Stimulated activated naive B cell treated with anti-CD40 and anti-IgM and Interleukin-4, amounts not matched to agents 10 μg/mL and 1 μg/mL and 100 μg/mL, for 72 hours (primary cell): ENCODE data around the gene CARD11.
A peak's percentile ranks its signal among the peaks of the same experiment; 100 is the strongest.
"Not testable (repeated sequence)": the region's sequence is repeated elsewhere in the genome, so short reads cannot be mapped to it uniquely, and the experiment has no call there.

Source experiments
- ATAC-seq, 2 donors: fragments of 150-1000 bp; cut with Tn5 transposase; replicated peaks; 2 replicates each; pipeline ENCODE4 v1.10.0; 2021; ENCODE audit warnings: moderate library complexity in 1 of 2
- DNase-seq: peaks from one replicate; pipeline ENCODE4 v3.0.0; 2021
- H3K27ac Mint-ChIP-seq: one replicate; pipeline ENCODE4 v1.8.0; 2022; ENCODE audit warnings: mild to moderate bottlenecking, mixed read lengths
- H3K27me3 Mint-ChIP-seq, 2 donors: one replicate each; pipeline ENCODE4 v1.8.0; 2022; ENCODE audit warnings: mixed read lengths in 2 of 2
- H3K36me3 Mint-ChIP-seq, 2 donors: one replicate each; pipeline ENCODE4 v1.8.0; 2022; ENCODE audit warnings: mixed read lengths in 2 of 2, mild to moderate bottlenecking in 1 of 2
- H3K4me1 Mint-ChIP-seq, 2 donors: one replicate each; pipeline ENCODE4 v1.8.0; 2022; ENCODE audit warnings: mixed read lengths in 2 of 2, mild to moderate bottlenecking in 1 of 2
- H3K4me3 Mint-ChIP-seq, 2 donors: one replicate each; pipeline ENCODE4 v1.8.0; 2022; ENCODE audit warnings: mild to moderate bottlenecking in 2 of 2, mixed read lengths in 2 of 2, moderate library complexity in 1 of 2
- H3K9me3 Mint-ChIP-seq, 2 donors: one replicate each; pipeline ENCODE4 v1.8.0; 2022; ENCODE audit warnings: mixed read lengths in 2 of 2, mild to moderate bottlenecking in 1 of 2

The CARD11 gene

GRCh38 chr7:3042861-3043489 lies 692 bp downstream of the CARD11 start:
- Mint-ChIP-seq H3K4me1 (peaks cover 37 to 65% of the 10 kb centered on the region in 2 donors), H3K27me3 (no peaks in the 10 kb centered on the region), H3K27ac (peak overlapping the region; percentile 98), H3K36me3 (peaks cover 28 to 46% of the 10 kb centered on the region in 2 donors), H3K9me3 (peaks cover 3 to 4% of the 10 kb centered on the region in 2 donors), H3K4me3 (peak overlapping the region; percentile 86 to 99)
- peak; percentile 81 to 83 for ATAC-seq
- DNase-seq: peak; percentile 64

- H3K4me3 Mint-ChIP-seq: peak overlapping the region; percentile 86 to 99
- peaks cover 3 to 4% of the 10 kb centered on the region in 2 donors for H3K9me3 Mint-ChIP-seq
- H3K27me3 Mint-ChIP-seq: no peaks in the 10 kb centered on the region
- DNase-seq: no peak
- H3K36me3 Mint-ChIP-seq: peaks cover 30 to 55% of the 10 kb centered on the region in 2 donors
- H3K4me1 Mint-ChIP-seq: peaks cover 43 to 73% of the 10 kb centered on the region in 2 donors
- no peak for ATAC-seq
- peak overlapping the region; percentile 98 for H3K27ac Mint-ChIP-seq
Observed at GRCh38 chr7:3041986-3042675, 1.5 kb downstream of the CARD11 start.

DNA sequence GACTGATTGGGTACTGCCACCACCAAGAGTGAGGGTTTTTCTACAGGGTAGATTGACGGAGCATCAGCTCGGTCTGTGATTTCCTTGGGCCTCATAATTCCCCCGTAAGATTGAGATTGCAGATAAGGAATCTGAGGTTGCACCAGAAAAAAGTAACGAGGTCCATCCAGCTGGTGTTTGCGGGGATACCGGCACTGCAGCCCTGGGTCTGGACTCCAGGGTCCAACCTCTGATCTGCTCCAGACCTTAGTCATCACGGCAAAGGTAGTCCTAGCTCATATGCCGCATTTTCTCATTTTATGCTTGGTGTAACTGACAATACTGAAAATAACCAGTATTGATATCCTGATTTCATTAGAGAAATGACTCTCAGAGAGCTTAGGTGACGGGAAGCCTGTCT lies 3.9 kb downstream of the CARD11 start:
- Mint-ChIP-seq H3K9me3 (peaks cover 3 to 4% of the 10 kb centered on the region in 2 donors), H3K4me3 (peak overlapping the region; percentile 66 to 76), H3K36me3 (peaks cover 38 to 69% of the 10 kb centered on the region in 2 donors), H3K4me1 (peaks cover 49 to 80% of the 10 kb centered on the region in 2 donors), H3K27ac (peak overlapping the region; percentile 90), H3K27me3 (no peaks in the 10 kb centered on the region)
- DNase-seq: no peak
- no peak for ATAC-seq

DNA sequence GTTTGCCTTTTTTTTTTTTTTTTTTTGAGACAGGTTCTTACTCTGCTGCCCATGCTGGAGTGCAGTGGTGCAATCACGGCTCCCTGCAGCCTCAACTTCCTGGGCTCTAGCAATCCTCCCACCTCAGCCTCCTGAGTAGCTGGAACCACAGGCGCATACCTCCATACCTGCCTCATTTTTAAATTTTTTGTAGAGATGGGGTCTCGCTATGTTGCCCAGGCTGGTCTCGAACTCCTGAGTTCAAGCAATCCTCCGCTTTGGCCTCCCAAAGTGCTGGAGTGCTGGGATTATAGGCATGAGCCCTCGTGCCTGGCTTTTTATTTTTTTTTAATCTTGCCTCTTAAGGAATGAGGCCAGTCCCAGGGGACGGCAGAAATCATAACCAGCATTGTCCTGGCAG lies 5.7 kb downstream of the CARD11 start:
- not testable (repeated sequence) for H3K27me3 Mint-ChIP-seq, H3K9me3 Mint-ChIP-seq, DNase-seq, ATAC-seq
- peak overlapping the region; percentile 79 for H3K27ac Mint-ChIP-seq
- H3K4me1 Mint-ChIP-seq: peaks cover 55 to 83% of the 10 kb centered on the region in 2 donors
- peaks cover 48 to 77% of the 10 kb centered on the region in 2 donors for H3K36me3 Mint-ChIP-seq
- H3K4me3 Mint-ChIP-seq: peak overlapping the region in 1 of 2 donors; percentile 52

GRCh38 chr7:3037259-3037658 lies 6.4 kb downstream of the CARD11 start:
- Mint-ChIP-seq H3K27me3 (no peaks in the 10 kb centered on the region), H3K27ac (peak overlapping the region; percentile 90), H3K9me3 (peaks cover 3 to 4% of the 10 kb centered on the region in 2 donors), H3K4me3 (peak overlapping the region in 1 of 2 donors; percentile 52), H3K36me3 (peaks cover 47 to 78% of the 10 kb centered on the region in 2 donors), H3K4me1 (peaks cover 54 to 83% of the 10 kb centered on the region in 2 donors)
- ATAC-seq (peak; percentile 78 to 79), DNase-seq (no peak)

DNA sequence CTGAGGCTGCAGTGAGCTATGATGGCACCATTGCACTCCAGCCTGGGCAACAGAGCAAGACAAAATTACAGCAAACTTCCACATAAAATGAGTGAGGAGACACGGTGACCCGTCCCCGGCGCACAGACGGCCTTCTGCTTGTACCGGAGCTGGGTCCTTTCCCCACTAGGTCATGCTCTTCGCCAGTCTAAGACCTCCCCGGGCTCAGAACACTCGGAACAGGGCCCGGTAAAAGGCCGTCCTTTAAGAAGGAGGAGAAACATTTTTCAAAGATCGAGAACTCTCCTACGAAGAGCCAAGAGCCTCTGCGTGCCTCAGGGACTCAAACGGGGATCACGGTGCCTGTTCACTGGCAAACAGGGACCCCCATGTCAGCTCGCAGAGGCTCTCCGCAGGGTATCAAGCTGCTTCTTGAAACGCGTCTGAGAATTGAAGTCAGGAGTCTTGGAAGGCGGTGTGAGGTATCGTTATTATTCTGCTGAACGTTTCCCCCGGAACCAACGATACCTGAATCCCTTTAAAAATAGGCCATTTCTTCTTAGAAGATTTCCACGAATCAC lies 9.0 kb downstream of the CARD11 start:
- H3K4me3 Mint-ChIP-seq: no peak overlapping the region
- H3K27ac Mint-ChIP-seq: peak overlapping the region; percentile 62
- no peak for ATAC-seq
- H3K9me3 Mint-ChIP-seq: peaks cover 0 to 5% of the 10 kb centered on the region in 2 donors
- no peaks in the 10 kb centered on the region for H3K27me3 Mint-ChIP-seq
- DNase-seq: no peak
- H3K4me1 Mint-ChIP-seq: peaks cover 43 to 69% of the 10 kb centered on the region in 2 donors
- peaks cover 42 to 74% of the 10 kb centered on the region in 2 donors for H3K36me3 Mint-ChIP-seq

DNA sequence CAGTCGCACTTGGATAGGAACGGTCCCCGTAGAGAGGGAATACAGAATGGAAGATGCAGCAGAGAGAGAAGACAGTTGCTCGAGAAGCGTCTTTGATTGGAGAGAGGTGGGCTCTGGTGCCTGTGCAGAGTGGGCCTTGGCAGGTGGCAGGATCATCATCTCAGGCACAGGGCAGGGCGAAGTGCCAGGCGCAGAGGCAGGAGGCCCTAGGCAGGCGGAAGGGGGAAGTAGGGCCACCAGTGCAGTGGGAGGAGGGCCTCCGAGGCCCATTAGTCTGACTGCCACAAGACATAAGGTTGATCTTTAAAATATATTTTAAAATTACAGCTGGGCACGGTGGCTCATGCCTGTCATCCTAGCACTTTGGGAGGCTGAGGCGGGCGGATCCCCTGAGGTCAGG lies 10.1 kb downstream of the CARD11 start:
- H3K27me3 Mint-ChIP-seq: no peaks in the 10 kb centered on the region
- ATAC-seq (peak in 1 of 2 donors; percentile 44), DNase-seq (no peak)
- H3K4me1 Mint-ChIP-seq: peaks cover 43 to 70% of the 10 kb centered on the region in 2 donors
- peak overlapping the region; percentile 16 for H3K27ac Mint-ChIP-seq
- H3K9me3 Mint-ChIP-seq: peaks cover 0 to 5% of the 10 kb centered on the region in 2 donors
- H3K36me3 Mint-ChIP-seq: peaks cover 38 to 75% of the 10 kb centered on the region in 2 donors
- peak overlapping the region in 1 of 2 donors; percentile 44 for H3K4me3 Mint-ChIP-seq

GRCh38 chr7:3033136-3033535 lies 10.5 kb downstream of the CARD11 start:
- Mint-ChIP-seq H3K4me1 (peaks cover 41 to 70% of the 10 kb centered on the region in 2 donors), H3K36me3 (peaks cover 38 to 73% of the 10 kb centered on the region in 2 donors), H3K4me3 (no peak overlapping the region), H3K9me3 (peaks cover 0 to 5% of the 10 kb centered on the region in 2 donors), H3K27ac (peak overlapping the region; percentile 16), H3K27me3 (no peaks in the 10 kb centered on the region)
- ATAC-seq (no peak), DNase-seq (no peak)

GRCh38 chr7:3032256-3032655 lies 11.4 kb downstream of the CARD11 start:
- Mint-ChIP-seq H3K4me1 (peaks cover 41 to 70% of the 10 kb centered on the region in 2 donors), H3K27ac (peak overlapping the region; percentile 39), H3K36me3 (peaks cover 42 to 73% of the 10 kb centered on the region in 2 donors), H3K9me3 (peaks cover under 1 to 7% of the 10 kb centered on the region in 2 donors), H3K27me3 (no peaks in the 10 kb centered on the region), H3K4me3 (no peak overlapping the region)
- ATAC-seq (no peak), DNase-seq (no peak)

DNA sequence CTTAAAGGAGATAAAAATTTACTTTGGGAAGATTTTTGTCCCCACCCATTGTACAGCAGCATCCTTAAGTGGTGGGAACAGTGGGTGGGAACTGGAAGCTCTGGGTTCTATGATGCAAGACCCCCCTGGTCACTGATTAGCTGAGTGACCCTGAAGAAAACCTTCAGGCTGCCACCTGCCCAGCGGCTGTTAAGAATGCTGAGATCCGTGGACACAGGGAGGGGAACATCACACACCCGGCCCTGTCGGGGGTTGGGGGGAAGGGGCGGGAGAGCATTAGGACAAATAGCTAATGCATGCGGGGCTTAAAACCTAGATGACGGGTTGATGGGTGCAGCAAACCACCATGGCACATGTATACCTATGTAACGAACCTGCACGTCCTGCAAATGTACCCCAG lies 14.5 kb downstream of the CARD11 start:
- peaks cover 38 to 65% of the 10 kb centered on the region in 2 donors for H3K4me1 Mint-ChIP-seq
- peaks cover 4 to 10% of the 10 kb centered on the region in 2 donors for H3K9me3 Mint-ChIP-seq
- H3K4me3 Mint-ChIP-seq: no peak overlapping the region
- ATAC-seq (no peak), DNase-seq (no peak)
- H3K27ac Mint-ChIP-seq: no peak overlapping the region
- H3K27me3 Mint-ChIP-seq: no peaks in the 10 kb centered on the region
- peaks cover 45 to 76% of the 10 kb centered on the region in 2 donors for H3K36me3 Mint-ChIP-seq

DNA sequence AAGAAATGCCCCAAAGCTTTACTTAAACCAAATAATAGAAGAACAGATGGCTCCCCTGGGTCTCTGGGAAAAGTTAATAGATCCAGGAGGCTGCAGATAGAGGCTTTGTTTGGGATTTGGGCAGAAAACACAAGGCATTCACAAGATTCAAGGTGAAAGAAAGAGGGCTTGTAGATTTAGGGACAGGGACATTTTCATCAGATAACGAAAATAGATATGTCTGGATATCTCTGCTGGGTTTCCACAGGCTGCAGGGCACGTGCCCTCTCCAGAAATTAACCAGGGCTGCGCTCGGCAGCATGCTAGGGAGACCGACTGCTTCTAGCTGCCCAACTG lies 14.9 kb downstream of the CARD11 start:
- H3K27me3 Mint-ChIP-seq: no peaks in the 10 kb centered on the region
- peaks cover 50 to 80% of the 10 kb centered on the region in 2 donors for H3K36me3 Mint-ChIP-seq
- H3K9me3 Mint-ChIP-seq: peaks cover 7 to 10% of the 10 kb centered on the region in 2 donors
- DNase-seq (no peak), ATAC-seq (no peak)
- peak overlapping the region; percentile 89 for H3K27ac Mint-ChIP-seq
- H3K4me3 Mint-ChIP-seq: peak overlapping the region in 1 of 2 donors; percentile 53
- peaks cover 38 to 67% of the 10 kb centered on the region in 2 donors for H3K4me1 Mint-ChIP-seq

DNA sequence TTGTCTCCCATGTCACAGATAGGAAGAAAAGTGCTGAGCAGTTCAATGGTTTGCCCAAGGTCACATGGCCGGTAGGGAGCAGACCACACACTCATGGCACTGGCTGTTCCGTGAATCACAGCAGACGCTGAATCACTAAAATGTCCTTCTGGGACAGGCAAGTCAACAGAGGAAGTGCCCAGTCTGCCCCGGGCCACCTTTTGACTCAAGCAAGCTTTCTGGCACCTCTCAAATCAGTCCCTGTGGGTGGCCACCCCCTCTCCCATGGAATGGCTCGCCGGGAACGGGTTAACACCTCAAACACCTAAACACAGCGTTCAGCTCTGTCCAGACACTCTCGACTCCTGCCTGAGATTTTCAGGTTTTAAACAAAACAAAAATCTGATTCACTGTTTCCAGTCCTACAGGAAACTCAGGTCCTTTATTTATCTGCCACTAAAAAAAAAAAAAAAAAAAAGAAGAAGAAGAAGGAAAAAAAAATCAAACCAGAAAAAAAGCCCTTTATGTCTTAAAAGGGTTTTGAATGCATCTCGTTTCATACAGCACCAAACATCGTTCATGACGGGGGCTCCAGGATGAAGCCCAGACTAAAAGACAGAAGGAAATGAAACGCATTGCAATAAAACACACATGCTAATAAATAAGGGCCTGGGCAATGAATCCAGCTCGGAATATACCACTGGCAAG lies 15.5 kb downstream of the CARD11 start:
- Mint-ChIP-seq H3K27me3 (no peaks in the 10 kb centered on the region), H3K36me3 (peaks cover 46 to 78% of the 10 kb centered on the region in 2 donors), H3K9me3 (peaks cover 7 to 10% of the 10 kb centered on the region in 2 donors), H3K4me3 (peak overlapping the region; percentile 53), H3K4me1 (peaks cover 34 to 62% of the 10 kb centered on the region in 2 donors), H3K27ac (peak overlapping the region; percentile 89)
- peak; percentile 66 to 74 for ATAC-seq
- no peak for DNase-seq

DNA sequence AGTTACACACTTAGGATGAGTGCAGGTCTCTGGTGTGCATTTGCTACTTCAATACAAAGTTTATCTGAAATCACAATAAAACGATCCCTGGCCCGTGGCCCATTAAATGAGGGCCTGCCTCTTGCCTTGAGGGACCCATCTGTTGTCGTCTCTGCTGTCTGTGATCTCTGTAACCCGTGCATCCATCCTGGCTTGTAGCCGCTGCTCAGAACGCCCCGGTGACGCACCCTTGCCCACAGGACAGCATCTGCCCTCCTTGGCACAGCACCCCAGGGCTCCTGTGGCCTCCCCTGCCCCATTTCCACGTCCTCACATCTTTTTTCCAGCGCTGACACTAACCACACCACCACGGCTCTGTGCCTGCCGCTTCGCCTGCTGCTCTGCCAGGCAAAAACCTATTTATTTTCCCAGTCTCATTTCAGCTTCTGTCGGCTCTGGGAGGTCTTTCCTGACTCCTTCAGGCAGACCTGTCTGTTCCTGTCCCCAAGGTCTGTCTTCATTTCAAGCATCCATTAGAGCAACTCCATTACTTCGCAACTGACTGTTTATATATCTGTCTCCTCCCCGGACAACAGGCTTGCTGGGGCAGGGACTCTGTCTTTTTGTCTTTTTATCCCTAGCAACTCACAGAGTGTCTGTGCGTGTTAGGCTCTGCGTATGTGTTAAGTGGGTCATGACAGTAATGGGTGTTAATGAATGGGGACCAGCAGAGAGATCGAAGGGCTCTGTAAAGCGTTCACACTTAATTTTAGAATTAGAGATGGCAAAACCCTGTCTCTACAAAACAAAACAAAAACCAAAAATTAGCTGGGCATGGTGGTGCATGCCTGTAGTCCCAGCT lies 16.4 kb downstream of the CARD11 start:
- Mint-ChIP-seq H3K36me3 (peaks cover 49 to 79% of the 10 kb centered on the region in 2 donors), H3K4me3 (peak overlapping the region in 1 of 2 donors; percentile 36), H3K4me1 (peaks cover 30 to 53% of the 10 kb centered on the region in 2 donors), H3K27ac (peak overlapping the region; percentile 87), H3K27me3 (no peaks in the 10 kb centered on the region), H3K9me3 (peaks cover 8 to 10% of the 10 kb centered on the region in 2 donors)
- no peak for DNase-seq
- ATAC-seq: no peak
